Cerebellar nuclear complex (tissue), 1 donor: ENCODE data around the gene PRDM9.
"Not testable (repeated sequence)": the region's sequence is repeated elsewhere in the genome, so short reads cannot be mapped to it uniquely, and the experiment has no call there.

Experiments used
- DNase-seq, 2 experiments: peaks; one replicate each; lab custom pipeline; 2025; lab: John Stamatoyannopoulos, UW

The PRDM9 gene

DNA sequence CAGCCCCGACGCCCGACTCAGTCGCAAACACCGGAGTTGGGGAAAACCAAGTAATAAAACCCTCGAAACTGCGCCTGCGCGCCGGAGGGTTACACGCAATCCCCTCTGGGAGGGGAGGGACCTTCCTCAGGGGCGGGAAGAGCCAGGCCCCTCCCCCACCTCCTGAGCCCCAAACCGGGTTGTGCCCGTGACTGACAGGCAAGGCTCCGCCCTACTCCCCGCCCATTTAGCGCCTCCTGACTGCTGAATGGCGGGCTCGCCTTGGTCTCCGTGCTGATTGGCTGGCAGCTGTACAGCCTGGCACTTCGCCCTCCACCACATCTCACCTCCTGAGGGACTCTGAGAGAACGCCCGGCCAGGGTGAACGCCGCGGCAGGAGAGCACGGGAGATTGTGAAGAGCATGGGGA is at the start of gene PRDM9:
Gene PRDM9 (plus strand): TSS at position 332 of the 408 bp plus-strand sequence. CDS start 1,425 bp downstream, outside the sequence.
- no peak for DNase-seq

DNA sequence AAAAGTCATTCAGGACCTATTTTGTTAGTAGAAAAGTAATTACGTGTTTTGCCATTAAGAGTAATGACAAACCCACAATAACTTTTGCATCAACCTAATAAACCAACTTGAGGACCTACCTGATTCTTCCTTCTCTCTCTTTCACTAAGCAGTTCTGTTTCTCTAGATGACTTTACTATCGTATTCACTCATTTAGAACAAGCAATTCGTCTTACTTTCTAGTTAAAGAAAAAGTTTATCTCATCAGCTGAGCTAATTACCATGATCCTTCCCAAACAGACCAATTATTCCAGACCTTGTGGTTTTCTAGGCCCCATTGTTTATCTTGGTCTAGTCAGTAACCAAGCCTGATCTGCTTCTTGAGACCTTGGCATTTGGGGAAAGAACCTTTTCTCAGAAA is 49.6 kb upstream of the PRDM9 start:
- DNase-seq, result no peak

DNA sequence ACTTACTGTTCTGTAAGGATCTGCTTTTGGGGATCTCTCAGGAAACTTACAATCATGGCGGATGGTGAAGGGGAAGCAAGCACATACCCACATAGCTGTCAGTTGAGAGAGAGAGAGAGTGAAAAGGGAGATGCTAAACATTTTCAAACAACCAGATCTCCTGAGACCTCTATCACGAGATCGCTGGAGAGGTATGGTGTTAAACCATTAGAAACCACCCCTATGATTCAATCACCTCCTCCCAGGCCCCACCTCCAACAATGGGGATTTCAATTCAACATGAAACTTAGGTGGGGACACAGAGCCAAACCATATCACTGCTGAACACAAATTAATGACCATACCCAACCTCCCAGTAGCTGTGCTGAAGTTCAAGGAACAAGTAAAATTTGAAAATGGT is 48.2 kb upstream of the PRDM9 start:
- no peak for DNase-seq

DNA sequence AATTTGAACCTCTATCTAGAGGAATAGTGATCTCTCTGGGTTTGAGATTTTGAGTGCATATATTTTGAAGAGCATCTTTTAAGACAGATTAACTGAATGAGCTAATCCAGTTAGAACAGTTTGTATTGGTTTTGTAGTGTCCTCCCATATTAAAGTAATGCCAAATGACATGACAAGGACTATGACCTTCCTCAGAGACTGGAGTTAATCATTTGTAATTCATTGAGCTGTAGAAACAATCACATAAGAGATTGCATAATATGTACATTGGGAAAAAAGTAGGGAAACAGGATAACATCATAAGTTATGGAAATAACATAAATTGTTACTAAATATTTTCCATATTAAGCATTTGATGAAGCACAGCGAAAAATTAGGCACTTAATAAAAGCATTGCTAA is 45.8 kb upstream of the PRDM9 start:
- no peak for DNase-seq

DNA sequence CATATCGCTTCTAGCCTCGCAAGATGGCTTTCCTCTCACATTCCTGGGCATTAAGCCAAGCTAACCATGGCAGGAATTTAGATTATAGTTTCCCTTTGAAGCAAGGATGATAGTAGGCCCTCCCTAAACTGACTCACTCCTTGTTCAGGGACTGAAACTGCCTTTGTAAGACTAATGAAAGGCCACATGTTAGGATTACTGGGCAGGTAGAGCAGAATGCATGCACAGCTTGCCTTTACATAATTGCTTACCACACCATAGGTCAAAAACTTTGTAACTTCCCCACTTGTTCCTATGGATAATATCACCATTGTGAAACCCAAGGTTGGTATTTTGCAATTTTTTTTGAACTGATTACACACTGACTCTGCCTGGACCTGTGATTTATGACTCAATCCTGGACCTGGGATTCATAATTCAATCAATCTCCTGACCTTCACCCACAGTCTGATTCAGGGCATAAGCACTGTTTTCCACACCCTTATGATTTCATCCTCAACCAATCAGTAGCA is 41.0 kb upstream of the PRDM9 start:
- no peak for DNase-seq

DNA sequence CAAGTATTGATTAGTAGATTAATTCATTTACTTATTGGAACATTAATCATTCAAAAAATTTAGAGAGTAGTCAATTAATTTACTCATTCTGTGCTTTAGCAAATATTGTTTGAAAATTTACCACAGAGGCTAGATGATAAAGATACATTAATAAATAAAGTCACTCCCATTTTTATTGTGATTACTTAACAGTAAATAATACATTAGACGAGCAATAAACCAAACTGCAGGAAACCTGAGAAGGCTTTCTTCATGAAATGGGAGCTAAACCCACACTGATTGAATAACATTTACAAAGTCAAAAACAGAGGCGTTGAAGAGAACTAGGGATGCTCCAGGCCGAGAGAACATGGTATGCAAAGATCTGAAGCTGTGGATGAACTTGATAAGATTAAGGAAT is 38.8 kb upstream of the PRDM9 start:
- no peak for DNase-seq

DNA sequence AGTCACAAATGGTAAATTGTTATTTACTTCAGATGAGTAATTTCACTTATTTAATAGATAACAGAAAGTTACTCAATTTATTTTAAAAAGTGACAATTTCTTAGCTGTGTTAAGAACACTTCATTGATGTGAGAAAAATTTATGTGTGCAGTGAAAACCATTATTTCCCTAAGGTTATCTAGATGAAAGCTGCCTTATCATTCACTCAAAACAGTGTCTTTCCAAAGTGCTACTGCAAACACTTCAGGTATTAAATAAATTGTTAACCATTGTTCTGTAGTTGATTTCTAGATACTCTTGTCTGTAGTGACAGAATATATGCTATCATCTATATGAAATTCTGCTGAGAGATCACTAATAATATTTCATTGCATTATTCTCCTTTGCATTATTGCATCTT is 33.5 kb upstream of the PRDM9 start:
- no peak for DNase-seq

DNA sequence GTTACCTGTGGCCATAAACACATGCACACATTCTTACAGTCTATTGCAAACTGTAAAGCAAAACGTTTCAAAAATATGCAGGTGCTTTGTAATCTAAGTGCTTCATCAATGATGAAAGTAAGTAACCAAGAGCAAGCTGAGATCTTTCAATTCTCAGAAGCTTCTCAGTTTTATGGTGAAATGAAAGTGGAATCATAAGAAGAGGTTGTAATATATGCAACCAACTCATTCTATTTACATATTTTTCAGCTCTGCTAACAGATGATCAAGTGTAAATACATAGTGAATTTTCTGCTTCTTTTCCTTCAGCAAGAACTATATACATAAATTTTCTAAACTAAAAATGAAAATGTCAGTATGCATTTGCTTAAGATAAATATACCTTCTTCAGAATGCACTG is 33.1 kb upstream of the PRDM9 start:
- DNase-seq, result no peak

DNA sequence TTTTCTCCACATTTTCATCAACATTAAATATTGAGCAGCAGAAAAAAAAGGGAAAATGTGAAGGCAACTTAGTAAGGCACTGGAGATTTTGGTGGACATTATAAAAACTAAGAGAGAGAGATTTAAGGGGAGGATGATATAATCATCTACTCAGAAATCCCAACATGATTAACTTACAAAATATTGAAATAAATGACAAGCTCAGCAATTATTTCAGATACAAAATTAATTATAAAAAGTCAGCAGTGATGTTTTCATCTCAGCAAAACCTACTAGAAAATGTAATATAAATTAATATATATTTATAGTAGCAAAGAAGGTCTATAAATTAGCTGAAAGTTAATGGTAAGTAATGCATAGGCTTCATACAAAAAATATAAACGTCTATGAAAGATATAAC is 30.8 kb upstream of the PRDM9 start:
- no peak for DNase-seq

DNA sequence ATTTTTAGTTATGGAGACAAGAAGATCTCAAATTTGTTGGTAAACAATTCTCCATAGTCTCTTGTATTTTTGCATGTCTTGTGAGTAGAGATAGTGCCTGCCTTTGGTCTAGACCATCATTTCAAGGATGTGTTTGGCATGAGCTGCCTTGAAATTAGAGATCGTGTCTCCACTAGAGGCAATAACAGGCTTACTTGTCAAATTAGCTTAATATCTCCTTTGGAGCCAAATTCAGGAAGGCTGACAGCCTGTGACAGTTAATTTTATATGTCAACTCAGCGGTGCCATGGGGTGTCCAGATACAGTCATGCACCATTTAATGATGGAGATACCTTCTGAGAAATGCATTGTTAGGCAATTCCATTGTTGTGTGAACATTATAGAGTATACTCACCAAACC is 24.8 kb upstream of the PRDM9 start:
- DNase-seq, result no peak

DNA sequence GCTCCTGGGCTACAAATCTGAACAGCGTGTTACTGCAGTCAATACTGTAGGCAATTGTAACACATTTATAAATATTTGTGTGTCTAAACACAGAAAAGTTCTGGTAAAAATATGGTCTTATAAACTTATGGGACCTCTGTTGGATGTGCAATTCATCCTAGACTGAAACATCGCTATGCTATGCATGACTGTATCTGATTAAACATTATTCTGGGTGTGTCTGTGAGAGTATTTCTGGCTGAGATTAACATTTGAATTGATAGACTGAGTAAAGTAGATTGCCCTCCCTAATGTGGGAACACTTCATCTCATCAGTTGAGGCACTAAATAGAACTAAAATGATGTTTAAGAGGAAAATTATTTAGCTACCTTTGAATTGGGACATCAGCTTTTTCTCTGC is 24.3 kb upstream of the PRDM9 start:
- DNase-seq, result no peak

DNA sequence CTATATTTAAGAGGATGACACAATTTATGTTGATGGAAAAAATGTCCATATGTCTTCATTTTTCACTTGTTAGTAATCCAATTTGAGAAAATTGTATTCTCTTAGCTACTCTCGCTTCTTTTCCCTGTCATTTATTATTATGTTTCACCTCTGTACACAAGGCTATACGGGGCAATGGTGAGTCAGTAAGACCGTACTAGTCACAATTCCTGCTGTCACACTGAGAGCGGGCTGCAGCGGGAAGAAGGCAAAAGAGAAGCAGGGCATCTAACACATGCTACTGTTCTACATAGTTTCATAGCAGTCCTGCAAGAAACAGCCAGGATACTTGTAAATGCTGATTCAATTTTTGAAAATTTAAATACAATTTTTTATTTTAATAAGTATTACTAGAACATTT is 23.3 kb upstream of the PRDM9 start:
- no peak for DNase-seq

DNA sequence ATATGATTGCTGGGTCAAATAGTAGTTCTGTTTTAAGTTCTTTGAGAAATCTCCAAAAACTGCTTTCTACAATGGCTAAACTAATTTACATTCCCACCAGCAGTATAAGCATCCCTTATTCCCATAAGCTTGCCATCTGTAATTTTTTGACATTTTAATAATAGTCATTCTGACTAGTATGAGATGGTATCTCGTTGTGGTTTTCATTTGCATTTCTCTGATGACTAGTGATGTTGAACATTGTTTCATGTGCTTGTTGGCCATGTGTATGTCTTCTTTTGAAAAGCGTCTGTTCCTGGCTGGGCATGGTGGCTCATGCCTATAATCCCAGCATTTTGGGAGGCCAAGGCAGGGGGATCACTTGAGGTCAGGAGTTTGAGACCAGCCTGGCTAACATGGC is 21.2 kb upstream of the PRDM9 start:
- DNase-seq, result not testable (repeated sequence)

DNA sequence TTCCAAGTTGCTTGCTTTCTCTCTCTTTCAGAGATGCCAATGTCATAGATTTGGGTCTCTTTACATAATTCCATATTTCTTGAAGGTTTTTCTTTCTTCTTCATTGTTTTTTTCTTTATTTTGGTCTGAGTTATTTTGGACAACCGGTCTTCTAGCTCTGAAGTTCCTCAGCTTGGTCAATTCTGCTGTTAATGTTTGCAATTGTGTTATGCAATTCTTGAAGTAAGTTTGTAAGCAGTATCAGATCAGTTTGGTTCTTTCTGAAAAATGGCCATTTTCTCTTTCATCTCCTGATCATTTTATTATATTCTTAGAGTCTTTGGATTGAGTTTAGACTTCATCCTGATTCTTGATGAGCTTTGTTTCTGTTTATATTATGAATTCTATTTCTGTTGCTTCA is 16.4 kb upstream of the PRDM9 start:
- DNase-seq, result no peak

DNA sequence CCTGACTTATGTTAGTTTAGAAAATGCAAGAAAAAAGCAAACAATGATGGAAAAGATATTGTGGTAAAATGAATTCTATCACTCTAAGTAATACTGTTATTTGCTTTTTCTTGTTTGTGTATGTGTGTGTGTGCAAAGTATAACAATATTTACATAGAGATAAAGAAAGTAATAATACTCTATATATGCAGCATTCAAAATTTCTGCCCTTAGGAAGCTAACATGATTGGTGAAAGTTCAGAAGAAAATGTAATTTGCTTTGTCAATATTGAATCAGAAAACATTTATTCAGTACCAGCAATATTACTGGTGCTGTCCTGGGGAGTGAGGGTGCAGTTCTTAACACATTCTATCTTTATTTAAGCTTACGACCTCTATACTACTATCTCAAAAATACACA is 12.9 kb upstream of the PRDM9 start:
- no peak for DNase-seq

DNA sequence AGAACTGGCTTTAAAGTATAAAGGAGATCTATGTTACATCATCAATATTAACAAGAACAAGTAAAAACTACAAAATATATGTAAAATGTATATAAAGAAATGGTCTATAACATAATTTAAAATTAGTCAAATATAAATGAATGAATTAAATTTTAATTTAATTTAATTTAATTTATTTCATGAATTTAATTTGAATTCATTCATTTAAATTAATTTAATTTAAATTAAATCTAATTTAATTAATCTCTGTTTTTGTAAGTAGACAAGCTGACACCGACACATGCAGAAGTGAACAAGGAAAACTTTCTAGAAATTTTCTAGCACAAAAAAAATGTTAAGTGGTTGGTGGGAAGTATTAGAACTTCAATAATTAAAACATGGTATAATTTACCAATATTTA is 10.8 kb upstream of the PRDM9 start:
- no peak for DNase-seq

DNA sequence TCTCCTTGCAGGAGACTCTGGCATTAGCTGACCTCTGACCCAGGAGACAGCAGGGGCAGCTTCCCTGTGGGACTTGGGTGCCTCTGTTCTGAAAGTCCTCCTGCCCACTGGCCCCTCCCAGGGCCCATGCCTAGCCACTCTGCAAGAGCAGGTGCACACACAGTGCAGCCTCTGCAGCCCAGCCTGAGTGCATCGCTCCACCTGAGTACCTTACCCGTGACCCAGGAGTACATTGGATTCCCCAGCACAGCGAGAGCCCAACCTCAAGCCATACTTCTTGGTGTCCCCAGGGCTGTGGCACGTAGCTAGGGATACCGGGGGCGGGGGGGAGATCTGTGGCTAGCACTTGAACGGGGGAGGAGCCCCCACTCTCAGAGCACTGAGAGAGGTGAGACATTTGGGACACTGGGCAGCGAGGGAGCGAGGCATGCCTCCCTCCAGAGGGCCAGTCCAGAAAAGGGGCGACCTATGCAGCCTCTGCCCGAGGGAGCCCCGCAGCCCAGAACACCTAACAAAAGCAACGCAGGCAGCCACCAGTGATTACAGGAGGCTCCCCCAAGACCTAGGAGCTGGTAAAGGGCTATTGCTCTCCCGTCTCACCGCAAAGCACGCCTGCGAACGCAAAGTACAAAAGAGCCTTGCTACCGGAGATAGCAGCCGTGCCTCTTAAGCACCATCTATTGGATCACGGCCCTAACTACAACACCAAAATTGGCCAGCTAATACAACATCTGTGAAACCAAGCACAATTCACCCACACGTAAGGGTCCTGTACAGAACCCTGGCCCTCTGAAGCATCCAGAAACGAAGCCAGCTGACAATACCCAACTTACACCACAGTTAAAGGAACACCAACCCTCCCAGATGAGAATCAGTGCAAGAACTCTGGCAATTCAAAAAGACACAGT is 826 bp upstream of the PRDM9 start:
- no peak for DNase-seq

DNA sequence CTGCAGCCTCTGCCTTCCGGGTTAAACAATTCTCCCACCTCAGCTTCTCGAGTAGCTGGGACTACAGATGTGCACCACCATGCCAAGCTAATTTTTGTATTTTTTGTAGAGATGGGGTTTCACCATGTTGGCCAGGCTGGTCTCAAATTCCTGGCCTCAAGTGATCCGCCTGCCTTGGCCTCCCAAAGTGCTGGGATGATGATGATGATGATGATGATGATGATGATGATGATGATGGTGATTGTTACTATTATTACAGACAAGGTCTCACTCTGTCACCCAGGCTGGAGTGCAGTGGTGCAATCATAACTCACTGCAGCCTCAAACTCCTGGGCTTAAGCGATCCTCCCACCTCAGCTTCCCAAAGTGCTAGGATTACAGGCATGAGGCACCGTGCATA is 3.0 kb downstream of the PRDM9 start:
- not testable (repeated sequence) for DNase-seq

DNA sequence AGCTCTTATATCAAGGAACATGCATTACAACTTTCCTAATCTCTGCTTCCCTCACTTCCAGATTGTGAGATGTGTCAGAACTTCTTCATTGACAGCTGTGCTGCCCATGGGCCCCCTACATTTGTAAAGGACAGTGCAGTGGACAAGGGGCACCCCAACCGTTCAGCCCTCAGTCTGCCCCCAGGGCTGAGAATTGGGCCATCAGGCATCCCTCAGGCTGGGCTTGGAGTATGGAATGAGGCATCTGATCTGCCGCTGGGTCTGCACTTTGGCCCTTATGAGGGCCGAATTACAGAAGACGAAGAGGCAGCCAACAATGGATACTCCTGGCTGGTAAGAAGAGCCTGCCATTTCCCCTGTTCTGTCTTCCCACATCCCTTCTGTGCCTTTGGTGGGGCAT is 15.1 kb downstream of the PRDM9 start:
- no peak for DNase-seq

DNA sequence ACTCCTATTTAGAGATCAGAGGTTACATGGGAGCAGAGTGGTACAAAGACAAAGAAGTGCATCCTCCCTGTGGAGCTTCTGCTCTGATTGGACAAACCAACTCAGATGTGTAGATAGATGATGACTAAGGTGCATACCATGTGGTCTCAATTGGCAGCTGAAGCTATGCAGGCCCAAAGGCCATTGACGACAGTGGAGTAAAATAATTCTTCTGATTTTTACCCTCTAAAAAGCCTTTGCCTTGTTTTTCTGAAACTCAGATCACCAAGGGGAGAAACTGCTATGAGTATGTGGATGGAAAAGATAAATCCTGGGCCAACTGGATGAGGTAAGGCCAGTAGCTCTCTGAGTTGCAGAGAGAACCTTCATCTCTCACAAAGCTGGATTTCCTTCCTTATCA is 15.6 kb downstream of the PRDM9 start:
- DNase-seq, result no peak

DNA sequence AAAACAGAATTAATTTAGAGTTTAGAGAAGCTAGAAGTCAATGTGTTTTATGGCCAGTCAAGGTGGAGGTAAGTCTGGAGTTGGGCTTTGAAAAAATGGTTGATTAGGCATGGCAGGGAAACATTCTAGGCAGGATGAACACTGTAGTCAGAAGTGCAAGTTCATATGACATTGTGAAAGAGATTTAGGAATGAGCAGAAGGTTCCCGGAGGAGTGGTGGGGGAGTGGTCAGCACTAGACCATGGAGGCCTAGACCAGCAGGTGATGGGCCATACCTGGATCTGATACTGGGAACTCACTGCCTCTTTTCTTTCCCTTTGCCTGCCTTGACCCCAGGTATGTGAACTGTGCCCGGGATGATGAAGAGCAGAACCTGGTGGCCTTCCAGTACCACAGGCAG is 16.6 kb downstream of the PRDM9 start:
- no peak for DNase-seq

DNA sequence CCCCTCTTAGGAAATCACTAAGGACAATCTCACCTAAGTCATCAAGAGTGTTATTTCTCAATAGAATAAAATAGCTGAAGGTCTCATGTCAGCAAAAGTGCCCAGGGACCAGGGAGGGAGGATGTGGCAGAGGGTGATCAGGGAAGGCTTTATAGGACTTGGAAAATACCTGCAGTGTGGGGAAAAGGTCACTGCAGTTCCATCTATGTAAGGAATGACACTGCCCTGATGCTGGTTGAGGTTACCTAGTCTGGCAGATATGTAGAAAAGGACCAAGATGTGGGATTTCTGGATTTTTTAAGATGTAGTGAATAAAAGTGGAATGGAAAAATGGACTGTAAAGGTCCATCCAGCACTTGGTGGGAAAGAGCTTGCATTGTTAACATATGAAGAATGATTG is 18.3 kb downstream of the PRDM9 start:
- DNase-seq, result no peak

DNA sequence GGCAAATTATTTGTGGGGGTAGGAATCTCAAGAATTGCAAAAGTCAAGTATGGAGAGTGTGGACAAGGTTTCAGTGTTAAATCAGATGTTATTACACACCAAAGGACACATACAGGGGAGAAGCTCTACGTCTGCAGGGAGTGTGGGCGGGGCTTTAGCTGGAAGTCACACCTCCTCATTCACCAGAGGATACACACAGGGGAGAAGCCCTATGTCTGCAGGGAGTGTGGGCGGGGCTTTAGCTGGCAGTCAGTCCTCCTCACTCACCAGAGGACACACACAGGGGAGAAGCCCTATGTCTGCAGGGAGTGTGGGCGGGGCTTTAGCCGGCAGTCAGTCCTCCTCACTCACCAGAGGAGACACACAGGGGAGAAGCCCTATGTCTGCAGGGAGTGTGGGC is 19.2 kb downstream of the PRDM9 start:
- not testable (repeated sequence) for DNase-seq
